Neural crest cell (in vitro differentiated cells): ENCODE results near the gene ZNF24. TPM values are rescaled to one million over a fixed set of nuclear protein-coding genes. Genes with fewer than 3 reads are reported as not detected.
A peak's percentile ranks its signal among the peaks of the same experiment; 100 is the strongest.

Experiments
- DNase-seq: peaks from one replicate; pipeline ENCODE4 v3.0.0; 2021; ENCODE audit warnings: low read depth, mixed read lengths, low spot score
- H3K27ac Mint-ChIP-seq: one replicate; pipeline ENCODE4 v1.8.0; 2021; ENCODE audit warnings: mild to moderate bottlenecking, mixed read lengths; ENCODE audit not compliant: unreplicated experiment
- H3K27me3 Mint-ChIP-seq: 2 replicates; pipeline ENCODE4 v1.8.0; 2021; ENCODE audit warnings: low read depth, mild to moderate bottlenecking, mixed read lengths
- H3K36me3 Mint-ChIP-seq: 2 replicates; pipeline ENCODE4 v1.8.0; 2021; ENCODE audit warnings: low read depth, mild to moderate bottlenecking, mixed read lengths
- H3K4me1 Mint-ChIP-seq: 2 replicates; pipeline ENCODE4 v1.8.0; 2021; ENCODE audit warnings: mixed read lengths
- H3K4me3 Mint-ChIP-seq: one replicate; pipeline ENCODE4 v1.8.0; 2021; ENCODE audit warnings: mild to moderate bottlenecking, mixed read lengths
- H3K9me3 Mint-ChIP-seq: 2 replicates; pipeline ENCODE4 v1.8.0; 2021; ENCODE audit warnings: mixed read lengths
- long read RNA-seq: library from polyadenylated mRNA; unstranded; transcript quantifications from one replicate; pipeline ENCODE4 v2.0.0, GENCODE V29; 2020
- total RNA-seq: library from RNA; stranded (reverse); gene quantifications from 2 replicates; pipeline ENCODE4 v1.2.1, GENCODE V29; 2021
- TF ChIP-seq, protein P1 (sequence below): fragments of 200-600 bp; sonication (generic); conservative IDR thresholded peaks from 2 replicates; pipeline ENCODE4 v1.5.0; 2021; ENCODE audit warnings: antibody characterized with exemption, mild to moderate bottlenecking

The ZNF24 gene
- 89.3 and 91.0 TPM in 2 replicates for total RNA-seq
- long read RNA-seq, full-length matches to known transcripts: 220 of 254 reads
- long read RNA-seq, partial matches to known transcripts: 5 of 254 reads
- long read RNA-seq, other reads (novel, unspliced or antisense): 29 of 254 reads

DNA sequence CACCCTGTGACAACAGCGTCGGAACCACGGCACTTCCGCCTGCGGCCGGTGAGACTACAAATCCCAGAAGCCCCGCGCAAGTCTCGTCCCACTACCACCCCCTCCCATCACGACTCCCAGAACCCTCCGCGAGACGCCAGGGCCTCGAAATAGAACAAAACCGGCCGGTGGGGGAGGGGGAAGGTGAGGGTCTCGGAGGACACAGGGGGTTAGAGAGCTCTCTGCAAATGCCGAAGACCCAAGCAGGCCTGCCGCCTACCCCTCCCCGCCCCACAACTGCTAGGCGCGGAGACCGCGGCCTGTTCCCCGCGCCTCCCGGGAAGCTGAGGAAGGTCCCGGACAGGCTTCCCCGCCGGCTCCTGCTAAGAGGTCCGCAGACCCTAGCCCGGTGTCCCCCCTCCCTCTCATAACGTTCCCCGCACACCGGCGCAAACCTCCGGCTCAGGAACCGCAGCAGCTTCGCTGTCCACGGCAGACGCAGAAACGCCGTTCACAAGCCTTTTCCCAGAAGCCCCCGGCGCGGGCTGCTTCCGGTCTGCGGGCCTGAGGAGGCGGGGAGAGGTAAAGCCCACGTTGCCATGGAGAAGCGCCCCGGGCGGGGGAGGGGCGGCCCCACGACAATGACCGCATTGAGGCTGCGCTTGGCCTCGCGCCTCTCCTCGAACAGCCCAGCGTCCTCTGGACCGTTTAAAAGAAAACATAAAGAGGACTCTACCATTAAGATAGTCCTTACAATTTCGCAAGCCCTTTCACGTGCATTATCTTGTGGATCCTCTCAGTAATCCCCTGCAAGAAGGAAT is at the start of gene ZNF24:
Gene ZNF24, minus strand, starts transcription at position 485 of the 800 bp plus-strand sequence. CDS start 3,770 bp downstream, outside the sequence.
- H3K27me3 Mint-ChIP-seq: no peaks in the 10 kb centered on the region
- H3K9me3 Mint-ChIP-seq: no peaks in the 10 kb centered on the region
- peak; percentile 92 for DNase-seq
- TF ChIP-seq, protein P1, sequence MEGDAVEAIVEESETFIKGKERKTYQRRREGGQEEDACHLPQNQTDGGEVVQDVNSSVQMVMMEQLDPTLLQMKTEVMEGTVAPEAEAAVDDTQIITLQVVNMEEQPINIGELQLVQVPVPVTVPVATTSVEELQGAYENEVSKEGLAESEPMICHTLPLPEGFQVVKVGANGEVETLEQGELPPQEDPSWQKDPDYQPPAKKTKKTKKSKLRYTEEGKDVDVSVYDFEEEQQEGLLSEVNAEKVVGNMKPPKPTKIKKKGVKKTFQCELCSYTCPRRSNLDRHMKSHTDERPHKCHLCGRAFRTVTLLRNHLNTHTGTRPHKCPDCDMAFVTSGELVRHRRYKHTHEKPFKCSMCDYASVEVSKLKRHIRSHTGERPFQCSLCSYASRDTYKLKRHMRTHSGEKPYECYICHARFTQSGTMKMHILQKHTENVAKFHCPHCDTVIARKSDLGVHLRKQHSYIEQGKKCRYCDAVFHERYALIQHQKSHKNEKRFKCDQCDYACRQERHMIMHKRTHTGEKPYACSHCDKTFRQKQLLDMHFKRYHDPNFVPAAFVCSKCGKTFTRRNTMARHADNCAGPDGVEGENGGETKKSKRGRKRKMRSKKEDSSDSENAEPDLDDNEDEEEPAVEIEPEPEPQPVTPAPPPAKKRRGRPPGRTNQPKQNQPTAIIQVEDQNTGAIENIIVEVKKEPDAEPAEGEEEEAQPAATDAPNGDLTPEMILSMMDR: no peak
- peak within 1 kb of the TSS; percentile 99 for H3K27ac Mint-ChIP-seq
- peaks cover 36% of the 10 kb centered on the region for H3K4me1 Mint-ChIP-seq
- peaks cover 5% of the 10 kb centered on the region for H3K36me3 Mint-ChIP-seq
- peak within 1 kb of the TSS; percentile 100 for H3K4me3 Mint-ChIP-seq

DNA sequence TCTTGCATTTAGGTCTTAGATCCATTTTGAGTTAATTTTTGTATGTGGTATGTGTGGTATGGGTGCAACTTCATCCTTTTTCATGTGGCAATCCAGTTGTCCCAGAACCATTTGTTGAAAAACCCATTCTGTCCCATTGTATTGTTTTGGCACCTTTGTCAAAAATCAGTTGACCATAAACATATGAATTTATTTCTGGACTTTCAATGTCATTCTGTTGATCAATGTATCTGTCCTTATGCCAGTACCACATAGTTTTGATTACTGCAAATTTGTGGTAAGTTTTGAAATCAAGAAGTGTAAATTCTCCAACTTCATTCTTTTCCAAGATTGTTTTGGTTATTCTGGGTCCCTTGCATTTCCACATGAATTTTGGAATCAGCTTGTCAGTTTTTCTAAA is 49.5 kb upstream of the ZNF24 start:
- TF ChIP-seq, protein P1: no peak
- H3K4me3 Mint-ChIP-seq: no peak overlapping the region

DNA sequence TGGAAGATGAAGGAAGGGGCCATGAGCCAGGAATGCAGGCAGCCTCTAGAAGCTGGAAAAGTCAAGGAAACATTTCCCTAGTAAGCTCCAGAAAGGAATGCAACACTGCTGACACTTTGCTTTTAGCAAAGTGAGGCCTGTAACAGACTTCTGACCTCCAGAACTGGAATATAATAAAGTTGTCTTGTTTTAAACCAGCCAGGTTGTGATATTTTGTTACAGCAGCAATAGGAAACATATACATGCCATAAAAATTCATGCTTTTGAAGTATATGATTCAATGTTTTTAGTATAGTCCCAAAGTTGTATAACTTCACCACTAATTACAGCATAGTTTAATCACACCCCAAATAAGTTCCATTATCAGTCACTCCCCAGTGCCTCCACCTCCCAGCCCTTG is 48.2 kb upstream of the ZNF24 start:
- no peak overlapping the region for H3K27ac Mint-ChIP-seq
- DNase-seq: no peak
- H3K4me1 Mint-ChIP-seq: no peaks in the 10 kb centered on the region
- no peaks in the 10 kb centered on the region for H3K36me3 Mint-ChIP-seq
- TF ChIP-seq, protein P1: no peak
- peaks cover 19% of the 10 kb centered on the region for H3K27me3 Mint-ChIP-seq
- H3K9me3 Mint-ChIP-seq: peaks cover 4% of the 10 kb centered on the region
- H3K4me3 Mint-ChIP-seq: no peak overlapping the region

More for the DNA sequence above, 49.5 kb upstream of the ZNF24 start:
- Mint-ChIP-seq H3K9me3 (peaks cover 4% of the 10 kb centered on the region), H3K4me1 (peaks cover 1% of the 10 kb centered on the region), H3K36me3 (no peaks in the 10 kb centered on the region), H3K27ac (no peak overlapping the region), H3K27me3 (peaks cover 10% of the 10 kb centered on the region)
- DNase-seq: no peak

DNA sequence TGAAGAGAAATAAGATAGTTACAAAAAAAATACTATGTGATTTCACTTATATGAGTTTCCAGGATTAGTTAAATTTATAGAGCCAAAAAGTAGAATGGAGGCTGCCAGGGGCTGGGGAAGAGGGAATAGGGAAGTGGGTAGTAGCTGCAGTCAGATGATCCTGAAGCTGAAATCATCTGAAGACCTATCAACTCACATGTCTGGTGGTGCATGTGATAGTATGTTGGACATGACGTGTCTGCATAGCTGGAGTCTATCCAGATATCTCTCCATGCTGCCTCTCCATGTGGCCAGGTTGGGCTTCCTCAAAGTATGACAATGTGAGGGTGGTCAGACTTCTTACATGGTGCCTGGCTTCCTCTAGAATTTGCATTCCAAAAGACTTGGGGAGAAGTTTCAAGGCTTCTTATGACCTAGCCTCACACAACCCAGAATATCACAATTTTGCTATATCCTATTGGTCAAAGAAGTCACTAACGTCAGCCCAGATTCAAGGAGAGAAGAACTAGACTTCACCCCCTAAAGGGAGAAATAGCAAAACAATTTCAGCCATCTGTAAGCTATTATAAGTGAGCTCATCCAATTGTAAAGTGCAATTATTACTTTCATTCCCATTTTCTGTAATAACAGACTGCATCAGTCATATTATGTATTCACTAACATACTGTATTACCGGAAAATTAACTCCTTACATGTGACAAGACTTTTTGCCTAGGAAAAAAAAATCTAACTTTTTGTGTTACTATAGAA is 46.9 kb upstream of the ZNF24 start:
- DNase-seq: no peak
- no peaks in the 10 kb centered on the region for H3K36me3 Mint-ChIP-seq
- peaks cover 3% of the 10 kb centered on the region for H3K4me1 Mint-ChIP-seq
- TF ChIP-seq, protein P1: no peak
- no peak overlapping the region for H3K4me3 Mint-ChIP-seq
- no peak overlapping the region for H3K27ac Mint-ChIP-seq
- H3K9me3 Mint-ChIP-seq: peaks cover 4% of the 10 kb centered on the region
- peaks cover 24% of the 10 kb centered on the region for H3K27me3 Mint-ChIP-seq

DNA sequence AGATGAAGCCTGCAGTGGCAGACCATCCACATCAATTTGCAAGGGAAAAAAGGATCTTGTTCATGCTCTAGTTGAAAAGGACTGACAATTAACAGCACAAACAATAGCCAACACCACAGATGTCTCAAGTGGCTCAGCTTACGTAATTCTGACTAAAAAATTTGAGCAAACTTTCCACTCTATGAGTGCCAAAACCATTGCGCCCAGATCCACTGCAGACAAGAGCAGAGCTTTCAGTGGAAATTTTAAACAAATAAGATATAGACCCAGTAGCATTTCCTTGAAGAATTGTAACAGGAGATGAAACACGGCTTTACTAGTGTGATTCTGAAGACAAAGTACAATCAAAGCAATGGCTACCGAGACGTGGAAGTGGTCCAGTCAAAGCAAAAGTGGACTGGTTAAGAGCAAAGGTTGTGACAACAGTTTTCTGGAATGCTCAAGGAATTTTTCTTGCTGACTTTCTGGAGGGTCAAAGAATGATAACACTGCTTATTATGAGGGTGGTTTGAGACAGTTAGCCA is 44.9 kb upstream of the ZNF24 start:
- no peak for DNase-seq
- H3K4me3 Mint-ChIP-seq: no peak overlapping the region
- TF ChIP-seq, protein P1: no peak
- H3K36me3 Mint-ChIP-seq: no peaks in the 10 kb centered on the region
- peaks cover 3% of the 10 kb centered on the region for H3K4me1 Mint-ChIP-seq
- peaks cover 29% of the 10 kb centered on the region for H3K27me3 Mint-ChIP-seq
- H3K9me3 Mint-ChIP-seq: peaks cover 4% of the 10 kb centered on the region
- no peak overlapping the region for H3K27ac Mint-ChIP-seq
